ENCODE data around the gene FCN3.

Gene FCN3

DNA sequence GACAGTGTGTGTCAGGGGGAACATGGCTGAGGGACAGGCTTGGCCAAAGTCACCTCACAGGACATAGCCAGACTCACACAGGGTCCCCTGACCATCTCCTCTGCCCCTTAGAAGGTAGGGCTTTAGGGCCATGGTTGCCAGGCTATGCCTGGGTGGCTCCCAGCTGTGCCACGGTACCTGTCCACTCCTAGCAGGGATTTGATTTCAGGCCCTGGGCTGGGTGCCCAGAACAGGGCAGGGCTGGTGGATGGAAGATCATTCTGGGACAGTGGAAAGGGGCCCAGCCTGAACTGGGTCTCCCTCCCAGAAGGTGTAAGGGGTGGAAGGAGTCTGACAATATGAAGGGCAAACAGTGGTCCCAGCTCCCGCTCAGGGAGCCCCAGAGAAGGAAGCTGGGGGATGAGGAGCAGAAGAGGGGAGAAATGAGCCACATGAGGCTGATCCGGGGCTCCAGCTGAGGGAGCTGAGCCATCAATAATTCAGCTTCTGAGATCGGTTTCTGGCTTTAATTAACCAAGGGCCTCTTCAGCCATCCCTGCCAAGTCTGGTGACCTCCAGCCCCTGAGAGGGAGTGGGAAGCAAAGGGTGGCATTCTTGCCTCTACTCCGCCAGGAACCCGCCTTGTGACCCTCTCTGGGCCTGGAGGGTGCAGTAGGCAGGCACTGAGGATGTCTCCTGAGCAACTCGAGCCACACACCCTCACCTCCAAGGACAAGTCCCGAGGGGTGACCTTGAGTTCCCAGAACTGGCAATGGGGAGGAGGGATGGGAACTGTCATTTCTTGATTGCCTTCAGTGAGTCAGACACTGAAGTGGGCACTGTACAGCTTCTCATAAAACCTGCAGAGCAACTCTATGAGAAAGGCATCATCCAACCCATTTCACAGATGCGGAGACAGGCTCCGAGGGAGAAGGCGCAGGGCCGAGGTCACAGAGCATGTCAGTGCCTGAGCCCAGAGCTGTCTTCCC, 6.4 kb upstream of the FCN3 start:
- DNase-seq (ENCODE audit: low spot score) (no peak), FAIRE-seq (no peak)

GRCh38 chr1:27380224-27380623, 5.6 kb upstream of the FCN3 start:
- DNase-seq (ENCODE audit: low spot score) (no peak), FAIRE-seq (no peak)

GRCh38 chr1:27379564-27380122, 5.0 kb upstream of the FCN3 start:
- no peak for DNase-seq (ENCODE audit: low spot score)
- FAIRE-seq: no peak

DNA sequence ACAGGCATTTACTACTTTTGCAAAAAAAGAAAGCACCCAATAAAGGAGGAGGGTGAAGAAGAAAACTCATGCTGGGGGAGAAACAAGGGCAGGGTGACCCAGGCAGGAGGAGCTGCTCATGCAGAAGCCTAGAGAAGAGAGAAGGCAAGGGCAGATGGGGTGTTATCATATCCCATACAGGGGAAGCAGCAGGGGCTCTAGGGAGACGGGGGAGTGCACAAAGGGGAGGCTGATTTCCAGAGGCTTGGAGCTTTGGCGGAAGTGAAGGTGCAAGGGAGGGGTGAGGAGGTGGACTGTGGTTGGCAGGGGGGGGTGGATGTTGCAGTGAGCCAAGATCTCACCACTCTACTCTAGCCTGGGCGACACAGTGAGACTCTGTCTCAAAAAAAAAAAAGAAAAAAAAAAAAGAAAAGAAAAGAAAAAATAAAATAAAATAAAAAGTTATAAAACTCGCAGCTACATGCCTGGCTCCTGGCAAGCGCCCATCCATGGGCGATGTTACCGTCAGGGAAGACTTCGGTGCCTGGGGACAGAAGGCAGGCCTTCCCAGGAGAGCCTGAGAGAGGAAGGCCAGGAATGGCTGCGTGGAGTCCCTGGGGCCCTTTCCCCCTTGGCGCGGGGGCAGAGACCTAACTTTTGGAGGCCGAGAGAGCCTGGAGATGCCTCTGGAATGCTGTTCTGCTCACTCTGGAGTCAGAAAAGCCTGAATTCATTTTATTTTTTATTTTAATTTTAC, 3.3 kb upstream of the FCN3 start:
- no peak for DNase-seq (ENCODE audit: low spot score)
- FAIRE-seq: no peak

DNA sequence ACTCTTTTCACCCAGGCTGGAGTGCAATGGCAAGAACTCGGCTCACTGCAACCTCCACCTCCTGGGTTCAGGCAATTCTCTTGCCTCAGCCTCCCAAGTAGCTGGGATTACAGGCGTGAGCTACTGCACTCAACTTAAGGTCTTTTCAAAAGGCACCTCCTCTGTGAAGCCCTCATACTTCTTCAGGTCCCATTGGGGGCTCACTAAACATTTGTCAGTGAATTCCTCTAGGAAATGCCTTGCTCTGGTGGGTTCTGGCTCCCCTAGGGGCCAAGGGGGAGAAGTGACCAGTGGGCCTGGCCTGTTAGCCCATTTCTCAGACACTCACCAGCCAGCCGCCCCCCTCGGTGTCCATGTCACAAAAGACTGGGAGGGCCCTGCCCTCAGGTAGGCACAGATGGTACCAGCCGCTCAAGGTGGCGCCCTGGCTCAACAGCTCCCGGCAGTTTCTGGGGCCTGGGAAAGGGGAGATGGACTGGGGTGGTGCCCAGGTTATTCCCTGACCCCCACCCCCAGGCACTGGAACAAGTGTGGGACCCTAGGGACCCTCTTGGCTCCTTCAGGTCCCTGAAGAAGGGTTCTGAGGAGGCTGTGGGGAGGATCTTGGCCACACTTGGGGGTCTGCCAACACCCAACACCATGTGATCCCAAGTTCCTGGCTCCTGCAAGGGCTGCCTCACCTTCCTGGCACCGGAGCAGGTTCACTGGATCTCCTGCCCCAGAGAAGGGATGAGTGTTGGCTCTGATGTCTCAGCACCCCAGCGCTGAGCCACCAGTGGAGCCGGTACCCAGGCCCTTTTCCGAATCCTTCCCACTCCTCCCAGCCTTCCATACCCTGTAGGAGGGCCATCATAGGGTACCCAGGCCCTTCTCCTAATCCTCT, 1.6 kb downstream of the FCN3 start:
- no peak for FAIRE-seq
- peak; percentile 31 for DNase-seq (ENCODE audit: low spot score)

- FAIRE-seq: peak; percentile 72
These were observed 2.4 kb downstream of the FCN3 start for GRCh38 chr1:27372022-27372807.

DNA sequence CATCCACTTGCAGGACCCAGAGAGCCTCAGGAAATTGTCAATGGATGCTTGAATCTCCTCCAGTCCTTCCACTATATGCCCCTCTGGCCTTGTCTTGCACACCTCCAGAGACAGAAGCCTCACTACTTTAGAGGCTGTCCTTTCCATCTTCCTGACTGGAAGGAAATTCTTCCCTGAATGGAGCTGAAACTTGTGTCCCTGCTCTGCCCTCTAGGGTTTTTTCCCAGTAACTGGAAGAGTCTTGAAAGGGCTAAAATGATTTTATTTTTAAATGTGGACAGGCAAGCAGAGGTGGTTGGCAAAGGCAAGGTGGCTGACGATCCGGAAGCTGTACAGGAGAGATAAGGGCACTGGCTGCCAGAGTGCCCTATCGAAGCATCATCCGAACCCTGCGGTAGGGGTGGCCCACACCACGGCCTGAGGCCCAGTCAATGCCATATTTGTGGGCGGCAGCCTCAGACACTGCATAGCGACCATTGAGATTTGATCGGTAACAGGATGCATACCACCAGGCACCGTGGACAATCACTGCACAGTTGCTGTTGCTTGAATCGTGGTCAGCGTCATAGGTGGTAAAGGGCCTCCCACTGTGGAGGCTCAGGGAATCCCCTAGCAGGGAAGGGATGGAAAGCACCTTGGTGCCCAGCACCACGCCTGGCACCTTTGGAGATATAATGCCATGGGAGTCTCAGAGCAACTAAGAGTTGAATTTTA, 5.6 kb downstream of the FCN3 start:
- DNase-seq (ENCODE audit: low spot score): no peak
- FAIRE-seq: no peak

More at GRCh38 chr1:27372022-27372807, 2.4 kb downstream of the FCN3 start:
- peak; percentile 82 for DNase-seq (ENCODE audit: low spot score)

DNA sequence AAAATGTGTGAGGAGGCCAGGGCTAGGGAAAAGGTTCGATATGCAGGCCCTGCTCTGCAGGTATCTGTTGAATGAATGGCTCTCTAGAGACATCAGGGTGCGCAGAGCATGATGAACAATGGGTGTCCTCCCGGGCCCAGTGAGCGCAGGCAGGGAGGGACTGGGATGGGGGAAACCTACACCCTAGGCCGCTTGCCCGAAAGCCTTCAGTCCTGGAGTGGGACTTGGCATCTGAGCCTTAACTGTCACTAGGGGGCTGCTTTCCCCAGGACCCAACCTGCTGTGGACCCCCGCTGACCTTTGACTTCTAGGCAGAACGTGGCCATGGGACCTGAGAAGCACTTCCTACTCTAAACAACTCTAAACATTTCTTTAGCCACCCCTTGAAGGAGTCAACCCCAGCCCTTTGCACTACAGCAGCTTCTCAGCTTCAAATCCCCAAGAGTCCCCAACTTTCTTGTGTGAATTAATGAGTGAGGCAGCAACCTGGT, 7.4 kb downstream of the FCN3 start:
- DNase-seq (ENCODE audit: low spot score) (no peak), FAIRE-seq (no peak)

DNA sequence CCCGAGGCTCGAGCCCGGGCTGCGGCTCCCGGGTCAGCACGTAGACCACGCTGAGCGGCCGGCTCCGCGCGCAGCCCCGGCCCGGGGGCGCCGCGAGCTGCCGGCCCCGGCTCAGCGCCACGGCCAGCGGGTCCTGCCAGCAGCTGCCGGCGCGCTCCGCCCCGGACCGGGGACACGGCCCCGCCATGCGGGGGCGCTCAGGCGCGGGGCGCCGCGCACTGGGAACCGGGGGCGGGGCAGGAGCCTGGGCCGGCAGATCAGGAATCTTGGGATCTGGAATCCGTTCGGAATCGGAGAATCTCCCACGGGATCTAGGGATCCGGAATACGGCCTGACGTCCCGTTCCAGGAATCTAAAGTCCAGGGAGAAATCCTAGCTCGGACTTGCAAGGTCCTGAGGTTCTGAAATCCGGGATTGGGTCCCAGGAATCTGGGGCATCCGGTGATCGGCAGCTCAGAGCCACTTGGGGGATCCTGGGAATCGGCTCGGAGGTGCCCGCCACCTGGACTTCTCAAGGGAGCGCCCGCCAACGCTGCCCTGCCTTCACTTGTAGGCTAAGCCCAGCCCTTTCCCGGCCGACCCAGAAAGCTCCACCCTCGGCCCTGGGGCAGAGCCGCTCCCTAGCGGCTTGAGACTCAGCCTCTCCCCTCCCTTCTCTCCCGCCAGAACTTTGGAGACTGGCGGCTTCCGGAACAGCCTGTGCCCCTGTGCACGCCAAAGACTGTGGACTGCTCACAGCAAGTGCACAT, 8.0 kb downstream of the FCN3 start, which contains the start of gene MAP3K6:
MAP3K6 (minus strand) TSS at position 551 of the 749 bp plus-strand sequence; CDS start at position 187, 364 bp downstream.
- FAIRE-seq (no peak), DNase-seq (ENCODE audit: low spot score) (peak; percentile 65)

DNA sequence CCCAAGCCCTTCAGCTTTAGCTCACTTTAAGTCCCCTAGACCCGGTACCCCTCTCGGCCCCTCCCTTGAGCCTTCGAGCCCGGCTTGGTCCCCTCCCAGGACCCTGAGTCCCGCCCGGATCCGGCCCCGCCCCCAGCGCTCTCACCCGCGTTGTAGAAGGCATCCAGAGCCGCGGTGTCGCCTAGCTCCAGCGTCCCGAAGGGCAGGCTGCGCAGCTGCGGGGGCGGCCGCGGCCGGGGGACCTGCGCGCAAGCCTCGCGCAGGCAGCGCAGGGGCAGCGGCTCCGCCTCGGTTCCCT, 8.6 kb downstream of the FCN3 start:
- DNase-seq (ENCODE audit: low spot score): peak; percentile 63

DNA sequence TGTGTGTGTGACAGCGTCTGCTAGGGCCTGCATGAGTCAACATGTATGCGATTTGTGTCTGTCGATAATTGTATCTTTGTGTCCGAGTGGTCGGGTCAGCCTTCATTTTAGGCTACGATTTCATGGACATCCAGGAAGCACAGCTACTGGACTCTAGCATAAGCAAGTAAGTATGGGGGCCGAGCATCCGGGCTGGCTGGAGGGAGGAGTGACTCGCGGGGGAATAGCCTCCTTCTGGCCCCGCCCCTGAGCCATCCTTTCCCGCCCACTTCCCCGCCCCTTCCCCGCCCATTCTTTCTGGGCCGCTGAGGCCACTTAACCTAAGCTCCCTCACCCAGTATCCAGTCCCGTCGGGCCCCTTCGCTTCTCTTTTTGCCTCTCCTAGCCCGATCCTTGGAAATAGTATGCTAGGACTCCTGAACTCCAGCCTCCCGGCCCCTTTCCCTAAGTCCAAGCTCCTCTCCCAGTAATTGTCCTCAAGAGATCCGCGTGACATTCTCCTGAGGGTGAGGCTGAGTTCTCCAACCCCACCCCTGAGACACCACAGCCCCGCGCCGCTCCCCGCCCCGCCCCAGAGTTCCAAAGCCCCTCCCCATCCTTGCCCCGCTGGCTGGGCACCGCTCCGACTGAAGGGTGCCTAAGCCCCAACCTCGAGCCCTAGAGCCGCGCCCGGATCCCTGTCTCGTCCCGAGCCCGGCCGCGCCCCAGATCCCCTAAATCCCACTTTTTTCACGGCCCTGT, 9.1 kb downstream of the FCN3 start:
- DNase-seq (ENCODE audit: low spot score): peak; percentile 71
- FAIRE-seq: peak; percentile 36

More for the DNA sequence above, 8.6 kb downstream of the FCN3 start:
- FAIRE-seq: no peak

DNA sequence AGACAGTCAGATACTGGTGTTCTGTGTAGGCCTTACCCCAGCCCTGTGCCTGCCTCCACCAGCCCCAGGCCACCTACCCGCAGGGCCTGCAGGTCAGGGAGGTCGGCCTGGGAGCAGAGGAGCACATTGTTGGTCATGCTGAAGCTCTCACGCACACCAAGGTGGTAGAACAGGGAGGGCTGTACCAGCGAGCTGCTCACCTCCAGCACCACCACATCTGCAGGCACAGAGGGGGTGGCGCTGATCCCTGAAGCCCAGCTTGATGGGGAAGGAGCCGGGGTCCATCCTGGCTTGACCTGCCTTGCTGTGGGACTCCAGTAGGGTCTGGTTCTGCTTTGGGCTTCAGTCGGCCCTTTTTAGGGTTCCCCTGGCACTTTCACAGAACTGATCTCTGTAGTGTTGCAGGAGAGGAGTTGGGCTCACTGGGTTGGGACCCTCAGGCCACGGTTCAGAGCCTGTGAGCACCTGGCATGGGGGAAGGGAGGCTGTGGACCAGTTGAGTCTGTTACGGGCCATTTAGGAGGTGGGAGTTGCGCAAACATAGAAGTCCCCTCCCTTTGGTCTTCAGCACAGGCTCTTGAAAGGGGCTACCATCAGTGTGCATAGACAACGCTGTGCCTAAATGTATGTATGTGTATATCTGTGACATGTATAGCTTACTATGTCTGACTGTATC, 9.8 kb downstream of the FCN3 start:
- FAIRE-seq (no peak), DNase-seq (ENCODE audit: low spot score) (no peak)

DNA sequence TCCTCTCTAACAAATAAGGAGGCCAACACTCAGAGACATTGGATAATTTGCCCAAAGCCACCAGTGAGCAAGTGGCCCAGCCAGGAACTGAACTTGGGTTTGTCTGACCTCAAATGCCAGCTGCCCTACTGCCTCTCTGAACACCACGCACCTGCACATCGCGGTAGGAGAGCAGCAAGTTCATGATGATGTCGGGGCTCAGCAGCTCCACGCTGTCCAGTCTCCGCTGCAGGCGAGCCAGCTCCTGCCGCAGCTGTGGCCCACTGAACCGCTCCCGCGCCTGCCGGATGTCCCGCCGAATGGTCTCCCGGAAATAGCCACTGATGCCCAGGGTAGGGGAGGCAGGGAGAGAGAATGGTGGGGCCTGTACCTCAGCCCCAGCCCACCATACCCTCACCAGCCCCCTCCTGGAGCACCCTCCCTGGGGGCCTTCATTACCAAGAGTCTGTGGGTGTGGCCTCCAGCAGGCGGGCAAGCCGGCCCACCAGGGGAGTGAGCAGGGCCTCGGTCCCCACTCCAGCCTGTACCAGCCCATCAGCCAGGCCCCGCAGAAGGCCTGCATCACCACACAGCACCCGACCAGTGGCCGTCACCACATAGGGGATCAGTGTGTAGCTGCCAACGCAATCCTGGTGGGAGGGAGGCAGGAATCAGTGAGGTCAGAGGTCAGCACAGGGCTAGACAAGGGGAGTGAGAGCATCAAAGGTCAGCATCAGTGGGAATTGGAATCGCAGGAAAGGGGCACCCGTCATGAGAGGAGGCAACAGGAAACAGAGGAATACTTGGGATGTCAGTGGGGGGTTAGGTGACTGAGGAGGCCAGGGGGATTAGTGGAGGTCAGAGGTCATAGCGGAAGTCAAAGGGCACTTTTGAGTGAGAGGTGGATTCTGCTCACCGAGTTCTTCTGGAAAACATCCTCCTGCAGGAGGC, 10.6 kb downstream of the FCN3 start:
- FAIRE-seq (no peak), DNase-seq (ENCODE audit: low spot score) (no peak)

DNA sequence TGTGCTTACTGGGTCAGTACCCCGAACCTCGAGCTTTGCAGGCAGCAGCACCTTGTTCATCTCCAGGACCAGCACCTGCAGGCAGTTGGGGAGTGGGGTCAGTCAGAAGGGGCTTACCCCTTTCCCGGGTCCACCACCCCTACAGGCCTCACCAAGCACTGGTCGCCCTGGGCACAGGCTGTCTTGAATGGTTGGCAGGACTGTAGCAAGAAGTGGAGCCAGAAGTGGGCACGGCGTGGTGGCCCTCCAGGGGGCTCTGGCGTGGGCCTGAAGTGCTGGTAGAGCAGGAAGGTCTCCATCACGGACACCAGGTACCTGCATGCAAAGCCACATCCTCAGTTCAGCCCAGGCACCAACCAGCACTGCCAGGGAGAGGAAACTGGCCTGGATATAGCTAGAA, 13.1 kb downstream of the FCN3 start:
- DNase-seq (ENCODE audit: low spot score) (no peak), FAIRE-seq (no peak)

DNA sequence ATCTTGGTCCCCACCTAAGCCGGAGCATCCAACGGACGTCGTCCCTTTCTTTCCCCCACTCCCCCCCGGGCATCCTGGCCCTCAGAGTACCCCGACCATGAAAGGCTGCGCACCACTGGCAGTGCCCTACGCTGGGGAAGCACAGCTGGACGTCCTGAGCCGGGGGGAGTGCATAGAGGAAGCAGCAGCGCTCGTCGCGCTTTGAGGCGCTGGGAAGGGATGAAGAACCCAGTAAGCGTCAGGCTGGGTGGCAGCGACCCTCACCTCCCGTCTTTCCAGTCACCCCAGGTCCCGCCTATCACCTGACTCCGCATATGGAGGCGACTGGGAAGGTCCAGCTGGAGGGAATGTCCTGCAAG, 13.6 kb downstream of the FCN3 start:
- DNase-seq (ENCODE audit: low spot score): no peak
- FAIRE-seq: no peak

Measured in RCC 7860 (cell line).